D721Med (cell line): ENCODE results near the gene CEACAM6.

Source experiments
- DNase-seq: peaks from one replicate; pipeline ENCODE4 v3.0.0; 2011; ENCODE audit warnings: low spot score; ENCODE audit not compliant: insufficient read length
- FAIRE-seq: peaks from 2 replicates; lab custom pipeline; 2011; peaks lifted over from hg19 to GRCh38; lab: Jason Lieb, UNC
- TF ChIP-seq, protein P1 (sequence below): IDR thresholded peaks from 2 replicates; pipeline ENCODE4 v1.5.1; 2012; ENCODE audit warnings: mild to moderate bottlenecking, control low read depth; ENCODE audit not compliant: insufficient read depth; ENCODE audit errors: missing control alignments

CEACAM6 gene

GRCh38 chr19:41796901-41797300 is 41.6 kb downstream of the CEACAM6 start:
- TF ChIP-seq, protein P1, sequence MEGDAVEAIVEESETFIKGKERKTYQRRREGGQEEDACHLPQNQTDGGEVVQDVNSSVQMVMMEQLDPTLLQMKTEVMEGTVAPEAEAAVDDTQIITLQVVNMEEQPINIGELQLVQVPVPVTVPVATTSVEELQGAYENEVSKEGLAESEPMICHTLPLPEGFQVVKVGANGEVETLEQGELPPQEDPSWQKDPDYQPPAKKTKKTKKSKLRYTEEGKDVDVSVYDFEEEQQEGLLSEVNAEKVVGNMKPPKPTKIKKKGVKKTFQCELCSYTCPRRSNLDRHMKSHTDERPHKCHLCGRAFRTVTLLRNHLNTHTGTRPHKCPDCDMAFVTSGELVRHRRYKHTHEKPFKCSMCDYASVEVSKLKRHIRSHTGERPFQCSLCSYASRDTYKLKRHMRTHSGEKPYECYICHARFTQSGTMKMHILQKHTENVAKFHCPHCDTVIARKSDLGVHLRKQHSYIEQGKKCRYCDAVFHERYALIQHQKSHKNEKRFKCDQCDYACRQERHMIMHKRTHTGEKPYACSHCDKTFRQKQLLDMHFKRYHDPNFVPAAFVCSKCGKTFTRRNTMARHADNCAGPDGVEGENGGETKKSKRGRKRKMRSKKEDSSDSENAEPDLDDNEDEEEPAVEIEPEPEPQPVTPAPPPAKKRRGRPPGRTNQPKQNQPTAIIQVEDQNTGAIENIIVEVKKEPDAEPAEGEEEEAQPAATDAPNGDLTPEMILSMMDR: no peak
- FAIRE-seq (no peak), DNase-seq (no peak)

GRCh38 chr19:41799444-41800000 is 44.2 kb downstream of the CEACAM6 start:
- TF ChIP-seq, protein P1: no peak
- FAIRE-seq (no peak), DNase-seq (no peak)

DNA sequence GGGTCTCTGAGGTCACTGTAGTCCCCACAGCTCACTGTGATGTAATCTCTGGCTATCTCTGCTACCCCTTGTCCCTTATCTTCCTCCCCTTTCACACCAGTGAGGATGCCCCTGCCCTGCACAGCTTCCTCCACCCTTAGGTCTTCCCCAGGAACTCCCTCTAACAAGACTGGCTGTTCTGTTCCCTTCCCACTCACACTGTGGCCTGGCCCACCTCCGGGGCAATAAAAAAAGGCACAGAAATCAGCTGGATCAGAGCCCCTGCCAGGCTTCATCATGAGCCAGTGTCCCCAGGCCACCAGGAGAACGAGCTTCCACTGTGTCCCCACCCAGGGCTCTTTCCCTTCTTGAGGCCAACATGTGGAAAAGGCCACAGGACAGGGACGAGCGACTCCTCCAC is 45.7 kb downstream of the CEACAM6 start:
- no peak for FAIRE-seq

DNA sequence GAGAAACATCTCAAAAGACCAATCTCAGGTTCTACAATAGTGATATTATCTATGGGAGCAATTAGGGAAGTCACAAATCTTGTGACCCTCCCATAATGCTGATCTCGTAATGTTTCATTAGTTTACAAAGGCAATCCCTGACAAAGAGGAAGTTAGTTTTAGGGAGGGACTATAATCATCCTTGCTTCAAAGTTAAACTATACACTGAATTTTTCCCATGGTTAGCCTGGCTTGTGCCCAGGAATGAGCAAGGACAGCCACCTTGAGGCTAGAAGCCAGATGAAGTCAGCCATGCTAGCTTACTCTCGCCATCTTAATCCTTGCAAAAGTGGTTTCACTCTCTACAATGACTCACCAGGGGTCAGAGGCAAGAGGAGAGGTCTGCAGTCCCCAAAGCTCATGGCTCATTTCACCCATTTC is 46.5 kb downstream of the CEACAM6 start:
- TF ChIP-seq, protein P1: no peak
- FAIRE-seq (no peak), DNase-seq (no peak)

More for the DNA sequence above, 45.7 kb downstream of the CEACAM6 start:
- no peak for DNase-seq
- TF ChIP-seq, protein P1: no peak

GRCh38 chr19:41802770-41803169 is 47.4 kb downstream of the CEACAM6 start:
- DNase-seq (no peak), FAIRE-seq (no peak)
- TF ChIP-seq, protein P1: no peak

GRCh38 chr19:41804336-41804735 is 49.0 kb downstream of the CEACAM6 start:
- TF ChIP-seq, protein P1: no peak
- no peak for FAIRE-seq
- DNase-seq: no peak

DNA sequence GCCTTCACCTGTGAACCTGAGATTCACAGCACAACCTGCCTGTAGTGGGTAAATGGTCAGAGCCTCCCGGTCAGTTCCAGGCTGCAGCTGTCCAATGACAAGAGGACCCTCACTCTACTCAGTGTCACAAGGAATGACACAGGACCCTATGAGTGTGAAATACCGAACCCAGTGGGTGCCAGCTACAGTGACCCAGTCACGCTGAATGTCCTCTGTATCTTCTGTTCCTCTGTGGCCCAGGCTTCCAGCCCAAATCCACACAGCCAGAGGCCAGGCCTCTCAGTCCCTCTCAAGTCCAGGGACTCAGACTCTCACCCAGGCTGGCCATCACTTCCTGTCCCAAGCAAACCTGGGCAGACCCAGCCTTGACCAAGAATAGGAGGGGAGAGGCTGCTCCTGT is 51.8 kb downstream of the CEACAM6 start:
- FAIRE-seq (no peak), DNase-seq (no peak)
- TF ChIP-seq, protein P1: no peak
